ENCODE measurements around the gene MAP10. TPM values are rescaled to one million over a fixed set of nuclear protein-coding genes. Genes with fewer than 3 reads are reported as not detected.

The MAP10 gene, protein sequence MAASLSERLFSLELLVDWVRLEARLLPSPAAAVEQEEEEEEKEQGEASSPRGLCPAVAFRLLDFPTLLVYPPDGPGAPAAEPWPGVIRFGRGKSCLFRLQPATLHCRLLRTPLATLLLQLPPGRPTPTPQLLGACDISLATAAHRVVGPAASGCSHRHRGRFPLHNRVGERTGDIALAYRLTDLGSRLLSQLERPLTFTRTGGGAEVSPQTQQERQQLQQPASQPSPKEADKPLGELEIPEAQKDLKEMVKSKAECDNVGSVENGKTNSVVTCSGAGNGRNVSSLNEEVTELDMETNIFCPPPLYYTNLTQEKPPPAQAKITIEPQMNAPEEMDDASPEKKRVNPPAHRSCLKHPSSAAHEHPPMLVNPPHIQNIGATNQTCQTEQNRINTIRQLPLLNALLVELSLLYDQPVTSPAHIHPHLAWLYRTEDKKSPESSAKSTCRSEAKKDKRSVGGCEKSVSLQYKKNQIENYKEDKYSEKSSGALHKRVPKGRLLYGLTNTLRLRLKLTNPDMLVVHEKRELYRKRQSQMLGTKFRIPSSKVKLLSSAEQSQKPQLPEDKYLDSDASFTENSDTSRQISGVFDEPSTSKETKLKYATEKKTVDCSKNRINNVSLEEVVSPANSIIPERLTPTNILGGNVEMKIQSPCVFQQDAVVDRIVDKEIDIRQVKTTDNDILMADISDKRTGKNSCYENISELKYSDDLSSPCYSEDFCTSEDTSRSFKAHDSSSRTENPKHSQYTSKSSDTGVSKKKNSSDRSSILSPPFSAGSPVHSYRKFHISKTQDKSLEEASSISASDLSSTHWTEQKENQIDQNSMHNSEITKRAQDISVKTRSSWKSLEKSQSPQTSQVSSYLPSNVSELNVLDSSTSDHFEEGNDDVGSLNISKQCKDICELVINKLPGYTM
- under 1 TPM; 0.43 to 0.54 TPM for total RNA-seq

DNA sequence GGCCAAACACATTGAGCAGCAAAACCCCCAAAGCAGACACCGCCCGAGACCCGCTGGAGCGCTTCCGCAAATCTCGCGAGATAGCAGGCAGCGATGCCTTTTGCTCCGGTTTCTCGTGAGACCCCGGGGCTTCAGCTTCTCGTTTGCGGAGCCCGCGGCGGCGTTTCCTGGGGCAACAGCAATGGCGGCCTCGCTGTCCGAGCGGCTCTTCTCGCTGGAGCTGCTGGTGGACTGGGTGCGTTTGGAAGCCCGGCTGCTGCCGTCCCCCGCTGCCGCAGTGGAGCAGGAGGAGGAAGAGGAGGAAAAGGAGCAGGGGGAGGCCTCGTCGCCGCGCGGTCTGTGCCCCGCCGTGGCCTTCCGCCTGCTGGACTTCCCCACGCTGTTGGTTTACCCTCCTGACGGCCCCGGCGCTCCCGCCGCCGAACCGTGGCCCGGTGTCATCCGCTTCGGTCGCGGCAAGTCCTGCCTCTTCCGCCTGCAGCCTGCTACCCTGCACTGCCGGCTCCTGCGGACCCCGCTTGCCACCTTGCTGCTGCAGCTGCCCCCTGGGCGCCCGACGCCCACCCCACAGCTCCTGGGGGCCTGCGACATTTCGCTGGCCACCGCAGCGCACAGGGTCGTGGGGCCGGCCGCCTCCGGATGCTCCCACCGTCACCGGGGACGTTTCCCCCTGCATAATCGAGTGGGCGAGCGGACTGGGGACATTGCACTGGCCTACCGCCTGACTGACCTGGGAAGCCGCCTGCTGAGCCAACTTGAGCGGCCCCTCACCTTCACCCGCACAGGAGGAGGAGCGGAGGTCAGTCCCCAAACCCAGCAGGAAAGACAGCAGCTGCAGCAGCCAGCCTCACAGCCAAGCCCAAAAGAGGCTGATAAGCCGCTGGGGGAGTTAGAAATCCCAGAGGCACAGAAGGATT, at the start of gene MAP10:
TSS of gene MAP10 (plus strand) at position 148 of the 917 bp plus-strand sequence. CDS start at position 182, 34 bp downstream.
- H3K4me1 Mint-ChIP-seq (ENCODE audit: low read depth), result peaks cover 17% of the 10 kb centered on the region
- intact Hi-C loops (cut with micrococcal nuclease), result loop anchor here (1.0 to 5.0 kb wide), 3 partner anchors 145 to 1828 kb away; partner anchors contain the start of genes ARV1, NTPCR, SIPA1L2 and TTC13
- H3K27me3 Mint-ChIP-seq (ENCODE audit: low read depth), result peaks cover 2% of the 10 kb centered on the region
- peak; percentile 85 for DNase-seq
- peak within 1 kb of the TSS; percentile 59 for H3K27ac Mint-ChIP-seq
- peaks cover 20% of the 10 kb centered on the region for H3K9me3 Mint-ChIP-seq
- CTCF ChIA-PET, result no interaction called here
- H3K36me3 Mint-ChIP-seq (ENCODE audit: low read depth), result no peaks in the 10 kb centered on the region
- peak within 1 kb of the TSS; percentile 81 for H3K4me3 Mint-ChIP-seq

DNA sequence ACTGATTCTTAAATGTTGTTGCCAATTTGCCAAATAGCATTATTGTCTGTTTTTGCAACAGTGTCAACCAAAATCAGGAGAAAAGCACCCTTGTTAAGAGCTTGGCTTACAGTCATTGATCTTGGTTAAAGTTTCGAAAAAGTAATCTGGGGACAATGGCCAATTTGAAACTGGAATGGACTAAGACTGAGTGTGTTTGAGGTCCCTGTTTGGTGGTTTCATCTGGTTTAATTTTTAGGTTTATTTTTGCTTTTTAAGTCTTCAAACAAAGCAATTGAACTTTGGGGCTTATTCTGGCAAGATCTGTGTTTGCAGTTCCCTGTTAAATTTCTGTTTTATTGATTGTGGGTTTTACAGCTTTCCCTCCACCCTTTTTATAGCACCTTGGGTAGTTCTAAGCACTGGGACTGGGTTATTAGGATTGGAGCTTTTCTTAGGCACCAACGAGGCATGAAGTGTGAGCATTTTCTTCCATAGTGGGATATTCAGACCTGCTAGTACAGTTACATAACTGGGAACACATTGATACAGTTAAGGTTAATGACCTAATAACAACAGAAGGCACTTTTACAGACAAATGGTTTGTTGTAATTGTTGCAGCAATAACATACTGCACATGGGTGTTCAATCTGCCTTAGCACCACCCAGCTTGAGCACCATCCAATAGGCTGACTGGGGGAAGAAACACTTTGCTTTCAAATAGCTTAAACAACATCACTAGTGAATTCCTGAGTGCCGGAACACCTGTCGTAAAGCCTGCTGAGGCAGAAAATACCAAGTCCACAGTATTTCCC, 40.6 kb upstream of the MAP10 start:
- Mint-ChIP-seq H3K36me3 (ENCODE audit: low read depth) (no peaks in the 10 kb centered on the region), H3K9me3 (peaks cover 4% of the 10 kb centered on the region), H3K27me3 (ENCODE audit: low read depth) (peaks cover 5% of the 10 kb centered on the region), H3K27ac (no peak overlapping the region), H3K4me3 (no peak overlapping the region), H3K4me1 (ENCODE audit: low read depth) (no peaks in the 10 kb centered on the region)
- no peak for DNase-seq
- CTCF ChIA-PET, result no interaction called here
- intact Hi-C loops (cut with micrococcal nuclease), result no loop called here

DNA sequence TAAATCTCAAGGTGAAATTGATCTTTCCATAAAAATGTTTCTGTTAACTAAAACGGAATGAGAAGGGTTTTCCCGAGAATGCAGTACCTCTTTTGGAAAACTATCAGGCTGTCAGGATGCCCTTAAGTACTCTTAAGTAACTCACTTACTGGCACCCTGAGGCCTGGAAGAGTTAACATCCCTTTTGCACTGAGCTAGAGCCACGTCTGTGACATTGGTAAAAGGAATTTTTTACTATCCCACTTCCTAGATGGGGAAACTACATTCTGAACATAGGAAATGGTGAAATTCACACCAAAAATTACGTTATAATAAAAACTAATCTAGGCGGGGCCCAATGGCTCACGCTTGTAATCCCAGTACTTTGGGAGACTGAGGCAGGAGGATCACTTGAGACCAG, 39.7 kb upstream of the MAP10 start:
- Mint-ChIP-seq H3K27me3 (ENCODE audit: low read depth) (peaks cover 5% of the 10 kb centered on the region), H3K4me3 (no peak overlapping the region), H3K36me3 (ENCODE audit: low read depth) (no peaks in the 10 kb centered on the region), H3K27ac (no peak overlapping the region), H3K4me1 (ENCODE audit: low read depth) (no peaks in the 10 kb centered on the region), H3K9me3 (peaks cover 4% of the 10 kb centered on the region)
- intact Hi-C loops (cut with micrococcal nuclease), result no loop called here
- DNase-seq, result no peak
- CTCF ChIA-PET, result no interaction called here

DNA sequence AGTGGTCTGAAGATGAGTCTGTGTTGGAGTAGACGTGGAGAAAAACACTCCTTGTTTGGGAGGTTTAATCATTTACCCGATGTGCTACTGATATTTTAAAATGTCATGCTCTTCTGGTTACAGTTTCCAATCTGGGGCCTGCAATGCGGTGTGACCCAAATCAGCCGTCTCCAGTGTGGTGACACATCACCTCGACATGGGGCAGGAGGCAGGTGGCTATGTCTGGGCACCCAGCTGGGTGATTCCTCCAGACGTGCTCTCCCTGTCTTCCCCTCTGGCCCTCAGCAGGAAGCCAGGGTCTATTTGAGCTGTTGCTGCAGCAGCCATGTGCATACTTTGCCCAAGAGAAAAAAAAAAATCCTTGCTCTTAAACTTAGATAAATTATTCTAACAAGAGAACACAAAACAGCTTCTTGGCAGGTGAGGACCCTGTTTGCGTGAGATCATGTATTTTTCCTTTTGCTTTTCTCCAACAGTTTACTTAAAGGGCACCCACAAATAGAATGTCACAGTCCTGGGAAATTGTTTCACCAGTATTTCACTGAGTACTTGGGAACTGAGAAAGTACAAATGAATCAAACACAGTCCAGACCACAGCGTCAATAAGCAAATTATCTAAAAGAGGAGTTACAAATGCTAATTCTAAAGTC, 38.9 kb upstream of the MAP10 start:
- Mint-ChIP-seq H3K27me3 (ENCODE audit: low read depth) (peaks cover 5% of the 10 kb centered on the region), H3K9me3 (peaks cover 4% of the 10 kb centered on the region), H3K27ac (no peak overlapping the region), H3K4me1 (ENCODE audit: low read depth) (no peaks in the 10 kb centered on the region), H3K36me3 (ENCODE audit: low read depth) (no peaks in the 10 kb centered on the region), H3K4me3 (no peak overlapping the region)
- no peak for DNase-seq
- intact Hi-C loops (cut with micrococcal nuclease), result no loop called here
- CTCF ChIA-PET, result no interaction called here

DNA sequence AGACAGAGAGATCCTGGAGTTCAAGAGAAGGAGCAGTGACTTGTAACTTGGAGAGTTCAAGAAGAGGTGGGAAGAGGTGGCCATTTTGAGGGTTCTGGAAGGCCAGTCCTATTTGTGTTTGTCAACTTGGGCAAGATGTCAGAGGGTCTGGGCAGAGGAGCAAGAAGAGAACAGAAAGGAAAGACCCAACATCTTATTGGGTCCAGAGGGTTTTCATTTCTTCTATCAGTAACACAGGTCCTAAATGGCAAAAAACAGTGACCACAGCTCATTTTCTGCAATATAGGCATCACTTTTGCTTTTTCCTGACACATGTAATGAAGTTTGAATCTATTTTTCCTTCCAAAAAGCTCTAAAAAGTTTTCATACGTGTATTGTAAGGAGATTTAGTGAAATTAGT, 38.3 kb upstream of the MAP10 start:
- CTCF ChIA-PET, result no interaction called here
- peaks cover 4% of the 10 kb centered on the region for H3K9me3 Mint-ChIP-seq
- peaks cover 5% of the 10 kb centered on the region for H3K27me3 Mint-ChIP-seq (ENCODE audit: low read depth)
- no peak overlapping the region for H3K27ac Mint-ChIP-seq
- H3K36me3 Mint-ChIP-seq (ENCODE audit: low read depth), result no peaks in the 10 kb centered on the region
- intact Hi-C loops (cut with micrococcal nuclease), result no loop called here
- H3K4me1 Mint-ChIP-seq (ENCODE audit: low read depth), result no peaks in the 10 kb centered on the region
- no peak for DNase-seq
- H3K4me3 Mint-ChIP-seq, result no peak overlapping the region

DNA sequence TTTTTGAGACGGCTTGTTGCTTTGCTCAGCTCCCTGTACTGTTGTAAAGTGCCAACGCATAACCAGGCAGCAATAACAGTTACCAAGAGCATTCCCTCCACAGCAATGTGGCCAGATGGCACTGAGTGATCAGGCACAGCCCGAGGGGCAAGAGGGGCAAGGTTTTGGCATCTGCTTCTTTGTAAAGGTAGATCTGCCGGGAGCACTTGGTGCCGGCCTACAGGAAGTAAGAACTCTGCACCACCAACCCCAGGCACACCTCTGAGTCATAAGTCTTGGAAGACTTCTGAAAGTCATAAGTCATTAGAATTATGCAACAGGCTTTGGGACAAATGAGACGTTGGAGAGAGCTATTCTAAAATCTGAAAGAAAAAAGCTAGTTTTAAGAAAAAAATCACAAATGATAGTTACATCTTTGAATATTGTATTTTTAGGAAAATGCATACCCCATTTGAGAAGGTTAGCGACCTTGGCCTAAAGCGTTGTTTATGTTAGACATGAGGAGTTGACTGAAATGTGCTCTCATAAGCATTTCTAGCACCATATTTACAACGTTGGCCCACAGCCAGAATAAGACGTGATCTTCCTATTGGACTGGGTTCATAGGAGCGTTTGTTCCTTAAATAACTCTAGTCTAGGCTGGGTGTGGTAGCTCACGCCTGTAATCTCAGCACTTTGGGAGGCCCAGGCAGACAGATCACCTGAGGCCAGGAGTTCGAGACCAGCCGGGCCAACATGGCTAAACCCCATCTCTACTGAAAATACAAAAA, 37.7 kb upstream of the MAP10 start:
- Mint-ChIP-seq H3K27me3 (ENCODE audit: low read depth) (peaks cover 5% of the 10 kb centered on the region), H3K4me1 (ENCODE audit: low read depth) (no peaks in the 10 kb centered on the region), H3K27ac (no peak overlapping the region), H3K36me3 (ENCODE audit: low read depth) (no peaks in the 10 kb centered on the region), H3K9me3 (peaks cover 4% of the 10 kb centered on the region), H3K4me3 (no peak overlapping the region)
- intact Hi-C loops (cut with micrococcal nuclease), result no loop called here
- CTCF ChIA-PET, result no interaction called here
- DNase-seq, result no peak

DNA sequence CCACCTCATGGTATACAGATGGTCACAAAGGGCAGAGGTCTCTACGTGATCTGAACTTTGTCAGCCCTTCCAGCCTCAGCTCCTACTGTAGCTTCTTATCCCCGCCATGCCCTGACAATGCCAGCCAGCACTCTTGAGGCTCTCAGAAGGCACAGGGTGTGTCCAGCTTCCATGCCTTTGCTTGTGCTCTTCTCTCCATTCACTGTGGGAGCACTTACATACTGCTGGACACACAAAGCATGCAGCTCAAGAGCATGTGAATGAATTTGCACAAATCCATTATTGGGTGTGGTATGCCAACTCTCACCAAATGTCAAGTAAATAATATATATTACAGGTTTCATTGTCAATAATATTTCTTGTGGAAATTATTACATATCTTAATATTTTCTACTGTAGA, 36.4 kb upstream of the MAP10 start:
- H3K9me3 Mint-ChIP-seq, result no peaks in the 10 kb centered on the region
- H3K4me1 Mint-ChIP-seq (ENCODE audit: low read depth), result no peaks in the 10 kb centered on the region
- H3K27me3 Mint-ChIP-seq (ENCODE audit: low read depth), result peaks cover 2% of the 10 kb centered on the region
- intact Hi-C loops (cut with micrococcal nuclease), result no loop called here
- no peak overlapping the region for H3K27ac Mint-ChIP-seq
- CTCF ChIA-PET, result no interaction called here
- no peak for DNase-seq
- H3K4me3 Mint-ChIP-seq, result no peak overlapping the region
- no peaks in the 10 kb centered on the region for H3K36me3 Mint-ChIP-seq (ENCODE audit: low read depth)

DNA sequence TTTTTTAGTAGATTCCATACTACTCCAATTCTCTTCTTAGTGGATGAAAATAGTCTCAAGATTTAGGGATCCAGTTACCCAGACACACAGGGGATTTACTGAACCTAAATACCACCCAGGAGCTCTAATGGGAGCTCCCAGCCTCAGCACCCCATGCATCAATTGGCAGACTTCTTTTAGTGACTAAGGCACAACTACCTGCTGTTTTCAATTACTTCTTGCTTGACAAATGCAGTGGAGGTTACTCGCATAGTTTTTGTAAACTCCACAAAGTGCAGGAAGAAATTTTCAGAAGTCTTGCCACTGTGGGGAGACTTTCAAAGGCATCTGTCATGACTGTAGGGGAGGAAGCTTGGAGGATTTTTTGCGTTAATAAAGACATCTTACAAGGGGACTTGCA, 35.5 kb upstream of the MAP10 start:
- no peaks in the 10 kb centered on the region for H3K36me3 Mint-ChIP-seq (ENCODE audit: low read depth)
- no peak for DNase-seq

DNA sequence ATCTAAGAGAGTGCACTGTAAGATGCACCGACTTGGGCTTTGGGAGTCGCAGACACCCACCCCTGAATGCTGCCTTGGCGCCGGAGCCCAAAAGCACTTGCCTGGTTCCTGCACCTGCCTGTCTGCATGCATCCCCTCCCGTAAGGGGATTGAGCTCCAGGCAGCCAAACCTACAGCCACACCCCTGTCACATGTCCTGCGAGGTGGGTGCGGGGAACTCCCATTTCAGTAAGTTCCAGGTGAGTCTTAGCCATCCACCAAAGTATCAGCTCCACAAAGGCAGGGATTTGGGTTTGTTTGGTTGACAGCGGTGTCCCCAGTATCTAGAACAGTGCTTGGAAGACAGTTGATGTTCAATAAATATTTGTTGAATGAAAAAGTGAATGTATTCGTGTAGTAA, 31.5 kb upstream of the MAP10 start:
- no peaks in the 10 kb centered on the region for H3K27me3 Mint-ChIP-seq (ENCODE audit: low read depth)
- no peak for DNase-seq
- H3K4me1 Mint-ChIP-seq (ENCODE audit: low read depth), result no peaks in the 10 kb centered on the region
- H3K36me3 Mint-ChIP-seq (ENCODE audit: low read depth), result no peaks in the 10 kb centered on the region
- no peak overlapping the region for H3K27ac Mint-ChIP-seq
- CTCF ChIA-PET, result no interaction called here
- H3K4me3 Mint-ChIP-seq, result no peak overlapping the region
- intact Hi-C loops (cut with micrococcal nuclease), result no loop called here
- no peaks in the 10 kb centered on the region for H3K9me3 Mint-ChIP-seq

More for the DNA sequence above, 35.5 kb upstream of the MAP10 start:
- Mint-ChIP-seq H3K27me3 (ENCODE audit: low read depth) (peaks cover 2% of the 10 kb centered on the region), H3K4me3 (no peak overlapping the region), H3K27ac (no peak overlapping the region), H3K9me3 (no peaks in the 10 kb centered on the region), H3K4me1 (ENCODE audit: low read depth) (no peaks in the 10 kb centered on the region)
- CTCF ChIA-PET, result no interaction called here
- intact Hi-C loops (cut with micrococcal nuclease), result no loop called here

DNA sequence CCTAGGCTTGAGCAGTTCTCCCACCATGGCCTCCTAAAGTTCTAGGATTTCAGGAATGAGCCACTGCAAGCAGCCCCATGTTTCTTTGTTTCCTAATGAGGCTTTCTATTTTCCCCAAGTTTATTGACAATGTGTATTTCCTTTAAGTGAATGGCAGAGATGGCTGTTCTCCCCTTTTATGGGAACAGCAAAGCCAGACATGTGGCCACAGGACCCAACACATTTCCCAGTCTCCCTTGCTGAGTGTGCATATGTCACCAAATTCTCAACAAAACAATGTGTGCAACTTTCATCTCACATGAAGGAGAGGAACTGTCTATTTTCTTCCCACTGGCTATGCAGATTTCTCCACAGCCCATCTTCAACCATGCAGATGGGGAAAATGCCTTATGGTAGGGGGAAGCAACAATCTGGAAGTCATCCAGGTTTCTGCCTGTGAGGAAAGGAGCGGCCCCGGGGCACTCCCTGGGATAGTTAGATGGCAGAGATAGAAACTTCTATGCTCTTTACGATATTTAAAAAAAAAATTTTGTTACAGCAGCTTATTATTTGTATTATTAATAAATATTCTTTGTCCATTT, 28.6 kb upstream of the MAP10 start:
- no peak overlapping the region for H3K4me3 Mint-ChIP-seq
- CTCF ChIA-PET, result no interaction called here
- H3K4me1 Mint-ChIP-seq (ENCODE audit: low read depth), result no peaks in the 10 kb centered on the region
- DNase-seq, result no peak
- H3K27me3 Mint-ChIP-seq (ENCODE audit: low read depth), result no peaks in the 10 kb centered on the region
- intact Hi-C loops (cut with micrococcal nuclease), result no loop called here
- H3K36me3 Mint-ChIP-seq (ENCODE audit: low read depth), result no peaks in the 10 kb centered on the region
- no peaks in the 10 kb centered on the region for H3K9me3 Mint-ChIP-seq
- H3K27ac Mint-ChIP-seq, result no peak overlapping the region

Measured in activated naive CD4-positive, alpha-beta T cell treated with anti-CD3 and anti-CD28 coated beads for 36 hours (primary cell).